ENCODE measurements around the gene TUFT1.
"Not testable (repeated sequence)": the region's sequence is repeated elsewhere in the genome, so short reads cannot be mapped to it uniquely, and the experiment has no call there.

Gene TUFT1

GRCh38 chr1:151581451-151581850, 41.3 kb downstream of the TUFT1 start:
- peak overlapping the region; percentile 1 for H3K27ac ChIP-seq (ENCODE audit: low read length)
- peaks cover 16 to 26% of the 10 kb centered on the region in 2 donors for H3K36me3 ChIP-seq (ENCODE audit: control insufficient read depth in 2 of 2, insufficient read depth in 2 of 2, low read length in 2 of 2)
- H3K27me3 ChIP-seq (ENCODE audit: control insufficient read depth in 1 of 2, insufficient read depth in 2 of 2, low read length in 2 of 2): no peaks in the 10 kb centered on the region
- no peaks in the 10 kb centered on the region for H3K4me1 ChIP-seq (ENCODE audit: control insufficient read depth, insufficient read depth, low read length)
- no peak overlapping the region for H3K9ac ChIP-seq (ENCODE audit: low read length in 2 of 2)
- no peak overlapping the region for H3K4me3 ChIP-seq (ENCODE audit: low read length in 2 of 2)
- H3K9me3 ChIP-seq (ENCODE audit: control insufficient read depth in 2 of 2, low read length in 2 of 2): no peaks in the 10 kb centered on the region

DNA sequence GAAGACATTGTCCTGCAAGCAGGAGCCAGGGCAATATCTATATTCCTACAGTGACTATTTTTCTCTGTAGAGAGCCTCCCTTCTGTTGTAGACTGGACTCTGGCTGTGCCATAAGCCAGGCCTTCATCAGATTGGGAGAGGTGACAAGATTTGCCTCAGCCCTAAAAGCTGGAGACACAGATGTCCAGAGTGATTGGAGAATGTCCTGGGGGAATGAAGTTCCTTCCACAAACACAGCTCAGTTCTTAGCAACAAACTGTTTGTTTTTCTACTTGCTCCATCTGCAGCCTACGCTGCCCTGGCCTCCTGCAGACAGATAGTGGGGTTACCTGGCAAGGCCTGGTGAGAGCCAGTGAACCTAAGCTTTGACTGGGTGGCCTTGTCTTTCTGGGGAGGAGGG, 41.8 kb downstream of the TUFT1 start:
- H3K4me3 ChIP-seq (ENCODE audit: low read length in 2 of 2): no peak overlapping the region
- H3K27me3 ChIP-seq (ENCODE audit: control insufficient read depth in 1 of 2, insufficient read depth in 2 of 2, low read length in 2 of 2): no peaks in the 10 kb centered on the region
- no peak overlapping the region for H3K9ac ChIP-seq (ENCODE audit: low read length in 2 of 2)
- peak overlapping the region; percentile 1 for H3K27ac ChIP-seq (ENCODE audit: low read length)
- H3K36me3 ChIP-seq (ENCODE audit: control insufficient read depth in 2 of 2, insufficient read depth in 2 of 2, low read length in 2 of 2): peaks cover 16 to 26% of the 10 kb centered on the region in 2 donors
- no peaks in the 10 kb centered on the region for H3K4me1 ChIP-seq (ENCODE audit: control insufficient read depth, insufficient read depth, low read length)
- H3K9me3 ChIP-seq (ENCODE audit: control insufficient read depth in 2 of 2, low read length in 2 of 2): no peaks in the 10 kb centered on the region

GRCh38 chr1:151583796-151584195, 43.7 kb downstream of the TUFT1 start:
- Histone ChIP-seq H3K4me1 (ENCODE audit: control insufficient read depth, insufficient read depth, low read length) (no peaks in the 10 kb centered on the region), H3K9me3 (ENCODE audit: control insufficient read depth in 2 of 2, low read length in 2 of 2) (no peaks in the 10 kb centered on the region), H3K36me3 (ENCODE audit: control insufficient read depth in 2 of 2, insufficient read depth in 2 of 2, low read length in 2 of 2) (peaks cover 10 to 23% of the 10 kb centered on the region in 2 donors), H3K4me3 (ENCODE audit: low read length in 2 of 2) (no peak overlapping the region), H3K27ac (ENCODE audit: low read length) (no peak overlapping the region), H3K9ac (ENCODE audit: low read length in 2 of 2) (no peak overlapping the region), H3K27me3 (ENCODE audit: control insufficient read depth in 1 of 2, insufficient read depth in 2 of 2, low read length in 2 of 2) (no peaks in the 10 kb centered on the region)

- H3K36me3 ChIP-seq (ENCODE audit: control insufficient read depth in 2 of 2, insufficient read depth in 2 of 2, low read length in 2 of 2): peaks cover 8 to 19% of the 10 kb centered on the region in 2 donors
- H3K4me1 ChIP-seq (ENCODE audit: control insufficient read depth, insufficient read depth, low read length): no peaks in the 10 kb centered on the region
These were observed 44.2 kb downstream of the TUFT1 start for GRCh38 chr1:151584278-151584677.

GRCh38 chr1:151584780-151585179, 44.7 kb downstream of the TUFT1 start:
- Histone ChIP-seq H3K9ac (ENCODE audit: low read length in 2 of 2) (no peak overlapping the region), H3K27ac (ENCODE audit: low read length) (no peak overlapping the region), H3K4me3 (ENCODE audit: low read length in 2 of 2) (no peak overlapping the region), H3K27me3 (ENCODE audit: control insufficient read depth in 1 of 2, insufficient read depth in 2 of 2, low read length in 2 of 2) (no peaks in the 10 kb centered on the region), H3K4me1 (ENCODE audit: control insufficient read depth, insufficient read depth, low read length) (no peaks in the 10 kb centered on the region), H3K9me3 (ENCODE audit: control insufficient read depth in 2 of 2, low read length in 2 of 2) (no peaks in the 10 kb centered on the region), H3K36me3 (ENCODE audit: control insufficient read depth in 2 of 2, insufficient read depth in 2 of 2, low read length in 2 of 2) (peaks cover 3 to 15% of the 10 kb centered on the region in 2 donors)

More at GRCh38 chr1:151584278-151584677, 44.2 kb downstream of the TUFT1 start:
- no peak overlapping the region for H3K4me3 ChIP-seq (ENCODE audit: low read length in 2 of 2)
- H3K27ac ChIP-seq (ENCODE audit: low read length): no peak overlapping the region
- no peaks in the 10 kb centered on the region for H3K9me3 ChIP-seq (ENCODE audit: control insufficient read depth in 2 of 2, low read length in 2 of 2)
- H3K9ac ChIP-seq (ENCODE audit: low read length in 2 of 2): no peak overlapping the region
- no peaks in the 10 kb centered on the region for H3K27me3 ChIP-seq (ENCODE audit: control insufficient read depth in 1 of 2, insufficient read depth in 2 of 2, low read length in 2 of 2)

- Histone ChIP-seq H3K4me1 (ENCODE audit: control insufficient read depth, insufficient read depth, low read length) (no peaks in the 10 kb centered on the region), H3K36me3 (ENCODE audit: control insufficient read depth in 2 of 2, insufficient read depth in 2 of 2, low read length in 2 of 2) (peaks cover 0 to 11% of the 10 kb centered on the region in 2 donors), H3K4me3 (ENCODE audit: low read length in 2 of 2) (no peak overlapping the region), H3K27ac (ENCODE audit: low read length) (no peak overlapping the region), H3K9ac (ENCODE audit: low read length in 2 of 2) (no peak overlapping the region), H3K9me3 (ENCODE audit: control insufficient read depth in 2 of 2, low read length in 2 of 2) (no peaks in the 10 kb centered on the region), H3K27me3 (ENCODE audit: control insufficient read depth in 1 of 2, insufficient read depth in 2 of 2, low read length in 2 of 2) (no peaks in the 10 kb centered on the region)
These were observed 45.5 kb downstream of the TUFT1 start for GRCh38 chr1:151585622-151586021.

- Histone ChIP-seq H3K9me3 (ENCODE audit: control insufficient read depth in 2 of 2, low read length in 2 of 2) (no peaks in the 10 kb centered on the region), H3K4me3 (ENCODE audit: low read length in 2 of 2) (no peak overlapping the region), H3K27me3 (ENCODE audit: control insufficient read depth in 1 of 2, insufficient read depth in 2 of 2, low read length in 2 of 2) (no peaks in the 10 kb centered on the region), H3K27ac (ENCODE audit: low read length) (no peak overlapping the region), H3K9ac (ENCODE audit: low read length in 2 of 2) (no peak overlapping the region), H3K36me3 (ENCODE audit: control insufficient read depth in 2 of 2, insufficient read depth in 2 of 2, low read length in 2 of 2) (no peaks in the 10 kb centered on the region), H3K4me1 (ENCODE audit: control insufficient read depth, insufficient read depth, low read length) (peaks cover 3% of the 10 kb centered on the region)
These were observed 50.9 kb downstream of the TUFT1 start for GRCh38 chr1:151590961-151591360.

DNA sequence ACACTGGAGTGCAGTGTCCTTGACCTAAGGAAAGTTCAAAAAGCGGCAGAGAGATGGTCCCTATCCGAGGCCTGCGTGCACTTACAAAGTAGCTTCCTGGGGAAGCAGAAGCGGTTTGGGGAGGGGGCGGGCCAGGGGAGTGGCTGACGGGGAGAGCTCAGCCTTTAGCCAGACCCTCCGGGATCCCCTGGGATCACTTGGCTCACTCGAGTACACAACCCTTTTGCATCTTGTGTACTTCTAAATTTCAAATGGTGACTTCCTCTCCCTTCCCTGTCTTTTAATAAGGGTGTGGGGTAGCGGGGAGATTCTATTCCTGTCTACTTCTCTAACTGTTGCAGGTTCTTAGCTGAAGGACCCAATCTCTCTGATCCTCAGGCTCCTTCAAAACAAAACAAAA, 53.6 kb downstream of the TUFT1 start:
- Histone ChIP-seq H3K9ac (ENCODE audit: low read length in 2 of 2) (peak overlapping the region in 1 of 2 donors; percentile 3), H3K4me1 (ENCODE audit: control insufficient read depth, insufficient read depth, low read length) (peaks cover 3% of the 10 kb centered on the region), H3K27ac (ENCODE audit: low read length) (no peak overlapping the region), H3K36me3 (ENCODE audit: control insufficient read depth in 2 of 2, insufficient read depth in 2 of 2, low read length in 2 of 2) (no peaks in the 10 kb centered on the region), H3K4me3 (ENCODE audit: low read length in 2 of 2) (peak overlapping the region in 1 of 2 donors; percentile 47), H3K9me3 (ENCODE audit: control insufficient read depth in 2 of 2, low read length in 2 of 2) (no peaks in the 10 kb centered on the region), H3K27me3 (ENCODE audit: control insufficient read depth in 1 of 2, insufficient read depth in 2 of 2, low read length in 2 of 2) (no peaks in the 10 kb centered on the region)

- Histone ChIP-seq H3K4me3 (ENCODE audit: low read length in 2 of 2) (peak overlapping the region in 1 of 2 donors; percentile 47), H3K4me1 (ENCODE audit: control insufficient read depth, insufficient read depth, low read length) (peaks cover 3% of the 10 kb centered on the region), H3K27me3 (ENCODE audit: control insufficient read depth in 1 of 2, insufficient read depth in 2 of 2, low read length in 2 of 2) (no peaks in the 10 kb centered on the region), H3K36me3 (ENCODE audit: control insufficient read depth in 2 of 2, insufficient read depth in 2 of 2, low read length in 2 of 2) (no peaks in the 10 kb centered on the region), H3K9ac (ENCODE audit: low read length in 2 of 2) (peak overlapping the region in 1 of 2 donors; percentile 3), H3K27ac (ENCODE audit: low read length) (no peak overlapping the region), H3K9me3 (ENCODE audit: control insufficient read depth in 2 of 2, low read length in 2 of 2) (no peaks in the 10 kb centered on the region)
These were observed 54.1 kb downstream of the TUFT1 start for GRCh38 chr1:151594143-151594625.

DNA sequence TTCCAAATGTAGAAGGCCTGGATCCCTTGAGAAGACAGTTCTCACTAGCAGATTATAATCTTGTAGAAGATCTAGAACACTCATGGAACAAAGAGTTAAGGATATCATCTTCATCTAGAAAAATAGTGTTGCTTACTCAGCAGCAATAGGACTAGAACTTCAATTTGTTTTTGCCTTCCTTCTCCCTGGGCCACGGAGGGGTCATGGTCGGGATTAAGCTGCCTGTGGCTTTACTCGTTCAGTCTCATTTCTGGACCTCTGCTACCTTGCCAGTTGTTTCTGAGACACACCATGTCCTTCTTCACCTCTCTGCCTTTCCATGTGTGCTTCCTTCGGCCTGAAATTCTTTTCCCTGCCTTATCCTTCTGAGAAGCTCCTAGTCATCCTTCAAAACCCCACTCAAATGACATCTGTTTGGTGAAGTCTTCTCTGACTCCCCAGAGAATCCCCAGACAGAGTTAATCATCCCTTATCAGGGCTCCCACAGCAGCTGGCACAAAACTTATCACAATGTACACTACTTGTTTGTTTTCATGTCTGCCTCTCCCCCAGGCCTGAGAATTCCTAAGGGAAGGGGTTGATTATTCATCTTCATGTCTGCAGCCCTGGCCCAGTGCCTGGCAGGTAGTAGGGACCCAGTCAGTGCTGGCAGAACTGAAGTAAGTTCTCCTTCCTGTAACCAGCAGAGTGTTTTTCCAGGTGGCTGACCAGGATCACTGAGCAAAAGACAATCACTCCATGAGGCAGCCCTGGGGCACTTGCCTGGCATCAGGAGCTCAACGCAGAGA, 56.3 kb downstream of the TUFT1 start:
- Histone ChIP-seq H3K9me3 (ENCODE audit: control insufficient read depth in 2 of 2, low read length in 2 of 2) (no peaks in the 10 kb centered on the region), H3K9ac (ENCODE audit: low read length in 2 of 2) (no peak overlapping the region)

GRCh38 chr1:151602550-151602949, 62.4 kb downstream of the TUFT1 start:
- not testable (repeated sequence) for H3K27me3 ChIP-seq (ENCODE audit: control insufficient read depth in 1 of 2, insufficient read depth in 2 of 2, low read length in 2 of 2); H3K36me3 ChIP-seq (ENCODE audit: control insufficient read depth in 2 of 2, insufficient read depth in 2 of 2, low read length in 2 of 2); H3K4me3 ChIP-seq (ENCODE audit: low read length in 2 of 2); H3K4me1 ChIP-seq (ENCODE audit: control insufficient read depth, insufficient read depth, low read length); H3K9me3 ChIP-seq (ENCODE audit: control insufficient read depth in 2 of 2, low read length in 2 of 2); H3K27ac ChIP-seq (ENCODE audit: low read length); H3K9ac ChIP-seq (ENCODE audit: low read length in 2 of 2)

More for the DNA sequence above, 56.3 kb downstream of the TUFT1 start:
- Histone ChIP-seq H3K36me3 (ENCODE audit: control insufficient read depth in 2 of 2, insufficient read depth in 2 of 2, low read length in 2 of 2) (no peaks in the 10 kb centered on the region), H3K27ac (ENCODE audit: low read length) (no peak overlapping the region), H3K4me1 (ENCODE audit: control insufficient read depth, insufficient read depth, low read length) (peaks cover 3% of the 10 kb centered on the region), H3K27me3 (ENCODE audit: control insufficient read depth in 1 of 2, insufficient read depth in 2 of 2, low read length in 2 of 2) (no peaks in the 10 kb centered on the region), H3K4me3 (ENCODE audit: low read length in 2 of 2) (no peak overlapping the region)
